GM21723 (cell line): Measurements from ENCODE around the gene MICAL1.
"Not testable (repeated sequence)": the region's sequence is repeated elsewhere in the genome, so short reads cannot be mapped to it uniquely, and the experiment has no call there.

Source experiments
- ATAC-seq: cut with Tn5 transposase; IDR thresholded peaks from one replicate; pipeline ENCODE4 v1.9.1; 2021; ENCODE audit warnings: mild to moderate bottlenecking, moderate library complexity; ENCODE audit not compliant: unreplicated experiment

MICAL1 gene

DNA sequence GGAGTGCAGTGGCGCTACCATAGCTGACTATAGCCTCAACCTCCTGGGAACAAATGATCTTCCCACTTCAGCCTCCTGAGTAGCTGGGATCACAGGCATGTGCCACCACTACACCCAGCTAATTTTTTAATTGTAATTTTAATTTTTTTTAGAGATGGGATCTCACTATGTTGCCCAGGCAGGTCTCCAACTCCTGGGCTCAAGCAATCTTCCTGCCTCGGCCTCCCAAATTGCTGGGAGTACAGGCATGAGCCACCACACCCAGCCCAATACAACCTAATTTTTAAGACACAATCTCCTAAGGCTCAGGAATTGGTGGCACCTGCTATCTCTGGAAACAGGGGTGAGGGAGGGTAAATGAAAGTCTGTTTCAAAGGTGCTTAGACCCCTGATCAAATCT, 21.6 kb upstream of the MICAL1 start:
- no peak for ATAC-seq

- no peak for ATAC-seq
Measured at GRCh38 chr6:109475625-109476024, 20.1 kb upstream of the MICAL1 start.

- no peak for ATAC-seq
Measured at GRCh38 chr6:109474995-109475394, 19.4 kb upstream of the MICAL1 start.

GRCh38 chr6:109473120-109473519, 17.5 kb upstream of the MICAL1 start:
- no peak for ATAC-seq

DNA sequence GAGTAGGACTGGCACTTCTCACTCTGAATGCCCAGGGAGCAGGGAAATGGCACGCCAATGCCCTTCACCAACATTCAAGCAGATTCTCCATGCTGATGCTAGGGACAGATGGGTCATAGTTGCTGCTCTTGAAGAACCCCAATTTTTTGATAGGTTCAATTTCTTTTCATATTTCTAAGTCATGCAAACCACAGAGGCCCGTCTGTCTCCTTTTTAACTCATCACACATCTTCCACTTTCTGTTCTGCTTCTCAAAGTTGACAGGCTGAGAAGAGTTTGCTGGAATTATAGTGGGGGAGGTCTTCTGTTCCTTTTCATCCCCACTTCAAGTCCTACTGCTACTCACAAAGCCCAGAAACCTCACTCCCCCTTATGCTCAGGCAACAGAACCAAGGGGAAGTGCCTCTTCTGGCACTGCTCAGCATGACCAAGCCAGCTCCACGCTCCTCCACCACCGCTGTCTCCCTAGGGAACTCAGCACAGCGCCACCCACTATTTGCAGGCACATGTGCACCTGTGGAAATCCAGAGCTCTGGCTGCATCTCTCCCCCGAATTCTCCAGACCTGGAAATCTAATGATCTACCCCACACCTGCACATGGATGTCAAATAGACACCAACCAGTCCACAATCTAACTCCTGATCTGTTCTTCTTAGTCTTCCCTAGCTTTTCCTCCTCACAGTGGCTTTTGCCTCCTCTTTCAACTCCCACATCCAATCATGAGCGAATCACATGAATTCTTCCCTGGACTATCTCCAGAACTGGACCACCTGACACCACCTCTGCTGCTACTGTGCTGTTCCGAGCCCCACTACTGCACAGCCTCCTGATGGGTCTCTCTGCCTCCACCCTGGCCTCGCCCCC, 16.8 kb upstream of the MICAL1 start:
- ATAC-seq: peak; percentile 69

DNA sequence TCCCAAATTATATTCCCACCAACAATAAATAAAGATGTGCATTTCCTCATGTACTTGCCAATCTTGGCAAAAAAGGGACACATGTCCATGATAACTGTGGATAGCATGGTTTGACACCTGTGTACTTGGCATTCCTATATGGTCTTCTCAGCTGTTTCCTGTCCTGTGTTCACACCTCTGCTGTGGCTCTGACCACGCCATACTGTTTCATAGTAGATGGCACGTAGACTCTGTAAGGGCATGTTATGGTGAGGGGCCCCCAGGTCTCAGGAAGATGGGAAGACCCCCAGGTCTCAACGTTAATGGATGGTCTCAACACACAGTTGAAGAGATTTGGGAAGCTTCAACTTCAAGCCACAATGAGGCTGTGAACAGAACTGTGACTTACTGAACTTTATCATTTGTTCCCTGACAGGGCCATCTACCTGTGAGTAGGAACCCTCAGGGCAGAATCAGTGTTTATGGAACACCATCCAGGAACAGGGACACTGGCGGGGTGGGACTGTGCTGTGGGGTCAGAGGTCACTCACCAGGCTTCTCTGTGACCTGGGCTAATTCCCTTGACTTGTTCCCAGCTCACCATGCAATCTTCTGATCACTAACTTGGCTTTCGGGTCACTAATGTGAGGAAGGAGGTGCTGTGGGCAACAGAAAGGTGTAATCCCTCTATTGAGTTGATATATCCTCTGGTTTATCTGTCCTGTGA, 15.7 kb upstream of the MICAL1 start:
- no peak for ATAC-seq

- ATAC-seq: no peak
Measured at GRCh38 chr6:109469591-109470189, 14.1 kb upstream of the MICAL1 start.

DNA sequence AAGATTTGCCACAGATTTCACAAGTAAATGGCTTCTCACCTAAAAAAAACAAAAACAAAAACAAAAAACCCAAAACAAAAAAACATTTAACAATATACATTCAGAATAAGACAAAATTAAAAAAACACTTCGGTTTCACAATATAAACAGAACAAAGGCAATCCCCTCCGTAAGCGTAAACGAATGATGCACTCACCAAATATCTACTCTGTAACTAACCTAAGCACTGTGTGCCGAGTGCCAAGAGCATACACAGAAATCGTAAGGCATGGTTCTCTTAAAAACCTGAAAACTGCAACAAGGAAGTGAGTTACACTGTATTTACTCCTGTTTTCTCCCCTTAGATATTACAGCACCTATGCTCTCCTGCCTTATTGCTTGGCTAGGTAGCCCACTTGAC, 12.1 kb upstream of the MICAL1 start:
- ATAC-seq: no peak

- ATAC-seq: no peak
Measured at GRCh38 chr6:109466212-109466923, 10.8 kb upstream of the MICAL1 start.

- no peak for ATAC-seq
Measured at GRCh38 chr6:109465772-109466171, 10.2 kb upstream of the MICAL1 start.

DNA sequence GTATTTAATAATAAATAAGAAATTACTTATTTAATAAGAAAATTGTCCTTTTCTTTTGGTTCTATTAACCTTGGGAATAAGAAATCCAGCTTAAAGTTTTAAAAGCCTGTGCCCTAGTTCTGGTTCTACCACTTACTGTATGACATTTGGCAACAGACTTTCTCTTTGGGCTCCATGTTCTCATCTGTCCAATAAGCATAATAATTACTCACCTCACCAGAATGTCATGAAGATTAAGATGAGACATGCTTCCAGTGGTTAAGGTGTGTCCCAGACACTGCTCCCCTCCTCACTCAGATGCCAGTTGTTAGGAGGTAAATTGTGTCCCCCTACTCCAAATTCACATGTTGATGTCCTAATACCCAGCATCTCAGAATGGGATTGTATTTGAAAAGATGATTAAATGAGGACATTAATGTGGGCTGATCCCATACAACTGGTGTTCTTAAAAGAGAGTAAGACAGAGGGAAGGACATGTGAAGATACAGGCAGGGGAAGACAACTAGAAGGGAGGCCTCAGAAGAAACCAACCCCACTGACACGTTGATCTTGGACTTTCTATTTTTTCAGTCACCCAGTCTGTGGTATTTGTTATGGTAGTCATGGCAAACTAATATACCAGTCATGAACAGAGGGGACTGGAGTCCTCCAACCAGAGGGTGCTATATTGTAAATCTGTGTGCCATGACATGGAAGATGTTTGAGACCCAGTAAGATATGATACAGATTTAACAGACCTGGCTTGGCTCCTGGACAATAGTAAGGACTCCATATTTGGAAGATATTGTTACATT, 6.4 kb upstream of the MICAL1 start:
- no peak for ATAC-seq

DNA sequence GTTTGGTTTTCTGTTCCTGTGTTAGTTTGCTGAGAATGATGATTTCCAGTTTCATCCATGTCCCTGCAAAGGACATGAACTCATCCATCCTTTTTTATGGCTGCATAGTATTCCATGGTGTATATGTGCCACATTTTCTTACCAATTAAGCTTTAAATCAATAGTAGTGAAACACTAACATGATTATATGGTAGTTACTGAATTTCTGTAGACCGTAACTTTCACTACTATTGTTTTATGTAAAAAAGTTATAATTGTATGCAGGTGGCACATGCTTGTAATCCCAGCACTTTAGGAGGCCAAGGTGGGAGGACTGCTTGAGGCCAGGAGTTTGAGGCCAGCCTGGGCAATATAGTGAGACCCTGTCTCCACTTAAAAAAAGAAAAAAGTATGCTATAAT, 5.6 kb upstream of the MICAL1 start:
- ATAC-seq: not testable (repeated sequence)

DNA sequence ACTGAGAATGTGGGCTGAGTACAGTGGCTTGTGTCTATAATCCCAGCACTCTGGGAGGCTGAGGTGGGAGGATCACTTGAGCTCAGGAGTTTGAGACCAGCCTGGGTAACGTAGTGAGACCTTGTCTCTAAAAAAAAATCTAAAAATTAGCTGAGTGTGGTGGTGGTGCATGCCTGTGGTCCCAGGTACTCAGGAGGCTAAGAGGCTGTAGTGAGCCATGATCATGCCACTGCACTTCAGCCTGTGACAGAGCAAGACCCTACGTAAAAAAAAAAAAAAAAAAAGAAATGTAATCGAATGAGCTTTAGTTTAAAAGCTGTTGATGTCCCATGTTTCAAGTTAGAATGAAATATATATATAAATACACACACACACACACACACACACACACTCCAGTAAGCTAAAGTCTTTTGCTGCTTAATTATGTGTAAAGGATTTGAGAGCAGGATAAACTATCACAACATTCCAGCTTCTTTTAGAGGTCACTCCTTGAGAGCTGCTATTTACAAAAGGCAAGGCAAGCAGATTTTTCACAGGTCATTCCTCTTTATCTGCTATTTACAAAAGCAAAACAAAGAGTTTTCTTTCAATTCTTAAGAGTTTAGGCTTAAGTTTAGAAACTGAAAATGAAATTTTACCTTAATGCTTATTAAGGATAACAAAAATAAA, 4.7 kb upstream of the MICAL1 start:
- no peak for ATAC-seq

GRCh38 chr6:109458774-109459531, 3.4 kb upstream of the MICAL1 start:
- peak; percentile 18 for ATAC-seq

GRCh38 chr6:109457562-109457996, 2.0 kb upstream of the MICAL1 start:
- ATAC-seq: no peak

DNA sequence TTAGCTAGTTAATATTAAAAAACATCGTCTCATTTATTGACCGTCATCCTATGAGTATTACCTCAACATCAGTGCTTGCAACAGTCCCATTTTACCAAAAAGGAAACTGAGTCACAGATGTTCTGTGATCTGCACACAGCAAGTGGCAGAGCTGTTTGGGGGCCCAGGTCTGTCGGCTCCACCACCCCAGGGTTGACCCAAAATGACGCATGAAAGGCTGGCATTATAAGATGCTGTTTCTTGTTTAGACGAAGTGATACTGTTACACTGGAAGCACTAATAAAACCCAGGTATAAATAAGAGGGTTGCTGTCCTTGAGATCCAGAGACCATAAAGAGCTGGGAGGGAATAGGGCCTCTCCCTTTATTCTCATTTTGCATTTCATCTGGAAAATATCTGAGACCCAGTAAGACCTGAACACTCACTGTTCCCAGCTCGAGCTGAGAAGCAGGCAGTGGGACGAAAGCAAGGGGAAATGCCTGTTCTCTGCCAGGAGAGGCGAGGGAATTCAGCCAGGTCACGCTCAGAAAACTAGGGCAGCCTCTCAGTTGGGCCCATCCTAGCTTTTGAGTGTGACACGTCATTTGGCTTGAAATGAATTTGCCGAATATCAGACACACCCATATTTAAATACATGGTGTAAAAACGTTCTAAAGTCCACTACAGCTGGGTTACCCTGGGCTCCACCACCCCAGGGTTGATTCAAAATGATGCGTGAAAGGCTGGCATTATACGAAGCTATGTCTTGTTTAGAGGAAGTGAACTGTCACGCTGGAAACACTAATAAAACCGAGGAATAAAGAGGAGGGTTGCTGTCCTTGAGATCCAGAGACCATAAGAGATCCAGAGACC, 1.4 kb upstream of the MICAL1 start:
- ATAC-seq: no peak

DNA sequence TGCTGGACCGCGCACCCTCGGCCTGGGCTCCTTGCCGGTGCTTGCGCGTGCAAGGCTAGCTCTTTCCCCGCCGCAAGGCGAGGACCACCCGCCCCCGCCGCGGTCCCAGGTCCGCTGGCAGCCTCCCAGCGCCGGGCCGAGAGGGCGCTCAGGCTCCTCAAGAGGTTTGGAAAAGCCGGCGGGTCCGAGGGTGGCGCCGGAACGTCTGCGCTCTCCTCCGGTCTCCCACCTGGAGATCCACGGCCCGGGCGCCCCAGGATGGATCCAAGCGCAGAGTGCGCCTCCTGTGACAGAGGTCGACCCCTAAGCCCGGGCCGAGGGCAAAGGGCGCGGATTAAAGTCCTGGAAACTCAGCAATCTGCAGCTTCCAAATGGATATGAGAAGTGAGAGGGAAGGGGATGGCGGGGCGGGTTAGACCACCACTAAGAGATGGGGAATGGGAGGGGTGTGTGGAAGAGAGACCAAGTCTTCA, 575 bp upstream of the MICAL1 start:
- peak; percentile 11 for ATAC-seq
